ENCODE measurements around the gene KCNF1.

- TF ChIP-seq CTCF (IDR thresholded peaks at IDR 0.05; ENCODE audit: insufficient read depth, low read depth, low read length) (no peak), EZH2 (IDR thresholded peaks at IDR 0.05; ENCODE audit: insufficient read depth, low read length) (no peak)
Measured at GRCh38 chr2:10935953-10936942, 24.5 kb downstream of the KCNF1 start.
